Urothelium cell line (cell line): ENCODE measurements around the gene SUPT3H.

Experiments
- DNase-seq: peaks from one replicate; pipeline ENCODE4 v3.0.0; 2011; ENCODE audit warnings: low spot score, mixed read lengths
- FAIRE-seq: peaks from 2 replicates; lab custom pipeline; 2011; peaks lifted over from hg19 to GRCh38; lab: Jason Lieb, UNC

SUPT3H gene

GRCh38 chr6:44820759-44821158 is 557.0 kb downstream of the SUPT3H start:
- FAIRE-seq: no peak

GRCh38 chr6:44820321-44820720 is 557.4 kb downstream of the SUPT3H start:
- DNase-seq: no peak
- no peak for FAIRE-seq

More at GRCh38 chr6:44820759-44821158, 557.0 kb downstream of the SUPT3H start:
- DNase-seq: no peak

DNA sequence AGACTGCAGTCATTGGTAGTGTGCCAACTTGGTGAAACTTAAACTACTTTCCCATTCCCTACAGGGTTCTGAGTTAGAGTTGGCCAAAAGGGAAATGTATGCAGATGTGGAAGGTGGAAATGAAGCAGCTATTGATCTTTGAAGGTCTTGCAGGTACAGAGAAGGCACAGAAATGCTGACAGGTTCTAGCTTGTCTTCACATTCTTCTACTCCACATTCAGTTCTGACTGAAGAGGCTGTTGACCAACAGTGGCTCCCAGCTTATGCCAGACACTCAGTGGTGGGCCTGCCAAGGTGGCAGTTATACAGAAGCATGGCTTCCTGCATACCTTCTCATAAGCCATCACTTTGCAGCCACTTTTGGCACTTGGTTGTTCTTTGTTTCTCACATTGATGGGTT is 566.3 kb downstream of the SUPT3H start:
- DNase-seq: no peak
- no peak for FAIRE-seq

GRCh38 chr6:44809258-44809657 is 568.5 kb downstream of the SUPT3H start:
- DNase-seq (no peak), FAIRE-seq (no peak)

DNA sequence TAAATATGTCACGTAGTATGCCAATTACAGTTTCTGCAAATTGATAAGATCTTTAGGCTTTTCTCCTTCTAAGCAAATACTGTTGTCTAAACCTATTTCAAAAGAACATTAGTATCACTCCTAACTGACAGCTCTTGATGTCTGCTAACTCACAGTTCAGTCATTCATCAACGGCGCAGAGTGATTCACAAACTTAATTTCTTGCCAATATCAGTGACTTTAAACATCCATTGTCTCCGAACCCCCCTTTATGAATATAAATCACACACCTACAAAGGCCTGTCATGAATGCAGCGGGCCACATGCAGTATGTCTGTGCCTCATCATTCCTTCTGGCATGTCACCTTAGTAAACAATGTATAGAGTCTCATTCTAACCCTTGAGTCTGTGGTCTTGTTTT is 569.6 kb downstream of the SUPT3H start:
- FAIRE-seq (no peak), DNase-seq (no peak)

DNA sequence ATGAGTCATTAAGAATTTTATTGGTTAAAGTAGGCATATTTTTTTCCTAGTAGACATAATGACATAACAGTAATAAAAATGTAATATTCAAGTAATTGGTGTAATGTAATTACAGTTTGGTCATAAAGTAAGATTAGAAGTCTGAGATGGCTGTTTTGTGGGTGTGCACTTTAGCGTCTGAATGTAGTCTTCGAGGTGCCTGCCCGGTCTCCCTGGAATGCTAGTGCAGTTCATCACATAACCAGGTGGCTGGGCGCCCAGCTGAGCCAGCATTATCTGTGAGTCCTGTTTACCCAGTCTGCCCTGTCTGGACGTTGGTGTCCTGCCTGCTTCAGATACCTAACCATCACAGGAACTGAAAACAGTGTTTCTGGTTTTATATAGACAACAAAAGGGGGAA is 571.1 kb downstream of the SUPT3H start:
- DNase-seq: no peak

GRCh38 chr6:44805238-44805846 is 572.4 kb downstream of the SUPT3H start:
- DNase-seq (no peak), FAIRE-seq (no peak)

More for the DNA sequence above, 571.1 kb downstream of the SUPT3H start:
- FAIRE-seq: no peak

- FAIRE-seq (no peak), DNase-seq (no peak)
These were observed 573.1 kb downstream of the SUPT3H start for GRCh38 chr6:44804546-44805159.

GRCh38 chr6:44804016-44804415 is 573.7 kb downstream of the SUPT3H start:
- no peak for FAIRE-seq
- DNase-seq: no peak

GRCh38 chr6:44800784-44801592 is 576.7 kb downstream of the SUPT3H start:
- FAIRE-seq (no peak), DNase-seq (no peak)

DNA sequence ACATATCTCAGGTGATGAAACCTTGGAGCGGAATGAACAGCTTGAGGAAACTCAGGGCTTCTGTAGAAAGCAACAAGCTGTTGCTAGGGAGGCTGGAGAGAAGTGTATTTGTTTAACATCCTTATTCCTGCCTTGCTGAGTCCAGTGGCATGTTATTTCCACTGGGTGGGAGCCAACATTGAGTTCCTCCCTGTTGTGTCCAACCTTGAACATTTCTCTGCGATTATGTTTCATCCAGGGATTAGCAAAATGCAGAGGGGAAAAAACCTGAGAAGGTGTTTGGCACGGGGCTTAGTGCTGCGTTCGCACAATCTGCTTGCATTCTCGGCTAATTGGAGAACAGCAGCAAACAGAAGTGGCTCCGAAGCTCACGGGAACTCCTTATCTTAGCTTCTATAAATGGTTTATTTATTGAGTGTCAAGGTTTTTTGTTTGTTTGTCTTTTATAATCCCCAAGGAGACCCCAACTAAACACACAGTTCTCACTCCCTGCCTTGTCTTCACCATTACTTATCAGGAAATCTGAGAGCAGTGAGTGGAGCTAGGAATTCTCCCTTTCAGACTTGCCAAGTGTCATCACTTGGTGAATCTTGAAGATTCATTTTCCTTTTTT is 577.5 kb downstream of the SUPT3H start:
- FAIRE-seq: no peak
- DNase-seq: no peak

DNA sequence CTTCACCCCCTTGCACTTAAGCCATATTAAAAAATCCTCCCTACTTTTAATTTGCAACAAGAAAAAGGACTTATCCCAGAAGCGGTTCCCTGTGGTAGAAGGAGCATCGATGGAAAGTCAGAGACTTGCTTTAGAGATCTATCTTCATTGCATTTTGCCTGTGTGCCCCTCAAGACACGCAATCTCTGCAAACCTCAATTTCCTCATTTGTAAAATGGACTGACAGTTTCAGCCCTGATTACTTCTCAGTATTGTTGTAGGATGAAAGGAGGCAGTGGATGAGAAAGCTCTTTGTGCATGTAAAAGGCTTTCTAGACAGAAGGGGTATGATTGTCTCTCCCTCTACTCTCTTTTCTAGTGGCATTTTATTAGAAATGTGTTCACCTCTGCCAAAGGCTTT is 580.0 kb downstream of the SUPT3H start:
- FAIRE-seq (no peak), DNase-seq (no peak)

GRCh38 chr6:44795326-44795725 is 582.4 kb downstream of the SUPT3H start:
- no peak for FAIRE-seq
- DNase-seq: no peak

- no peak for FAIRE-seq
- DNase-seq: no peak
These were observed 587.9 kb downstream of the SUPT3H start for GRCh38 chr6:44789806-44790205.

- no peak for DNase-seq
These were observed 588.7 kb downstream of the SUPT3H start for GRCh38 chr6:44789061-44789460.

DNA sequence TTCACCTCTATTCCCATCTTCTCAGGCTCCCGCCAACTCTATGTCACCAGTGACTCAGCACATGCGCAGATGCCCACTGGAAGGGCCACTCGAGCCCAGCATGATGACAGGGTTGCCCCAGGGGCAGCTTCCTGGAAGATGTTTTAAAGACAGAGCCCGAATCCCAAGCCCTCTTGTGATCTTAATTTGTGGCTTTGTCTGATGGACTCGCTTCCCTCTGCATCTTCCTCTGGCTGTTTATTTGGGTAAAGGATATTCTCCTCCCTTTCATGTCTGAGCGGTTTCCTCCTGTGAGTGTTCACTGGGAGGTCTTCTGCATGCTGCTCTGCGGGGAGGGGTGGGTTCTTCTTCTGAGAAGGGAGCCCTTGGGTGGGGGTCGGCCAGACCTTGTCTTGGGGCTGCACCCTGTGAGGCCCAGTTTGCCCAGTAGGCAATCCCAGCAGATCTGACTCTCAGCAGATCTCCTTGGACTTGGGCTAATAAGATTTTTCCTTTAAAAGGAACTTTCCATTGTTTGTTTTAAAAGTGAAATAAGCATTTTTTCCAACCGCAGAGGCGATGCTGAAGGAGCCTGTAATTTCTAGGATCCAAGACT is 589.2 kb downstream of the SUPT3H start:
- DNase-seq (no peak), FAIRE-seq (no peak)

More at GRCh38 chr6:44789061-44789460, 588.7 kb downstream of the SUPT3H start:
- FAIRE-seq: no peak

DNA sequence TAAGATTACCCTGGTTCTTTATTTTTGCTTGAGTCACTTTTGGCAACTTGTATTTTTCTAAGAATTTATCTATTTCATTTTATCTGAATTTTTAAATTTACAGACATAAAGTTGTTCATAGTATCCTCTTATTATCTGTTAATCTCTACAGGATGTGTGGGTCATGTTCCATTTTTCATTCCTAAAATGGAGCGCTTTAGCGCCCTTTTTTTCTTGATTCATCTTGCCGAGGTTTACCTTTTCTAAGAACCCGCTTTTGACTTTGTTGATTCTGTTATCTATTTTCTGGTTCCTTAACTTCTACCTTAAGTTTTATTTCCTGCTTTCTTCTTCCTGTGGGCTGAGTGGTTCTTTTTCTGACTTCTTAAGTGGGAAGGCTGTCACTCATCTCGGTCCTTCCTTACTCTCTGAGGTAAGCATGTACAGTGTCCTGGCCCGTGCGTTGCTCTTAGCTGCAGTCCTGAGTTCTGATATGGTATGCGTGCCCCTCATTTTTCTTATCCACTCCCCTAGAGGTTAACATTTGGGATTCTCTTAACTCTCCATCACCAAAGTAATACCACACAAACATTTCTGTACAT is 590.4 kb downstream of the SUPT3H start:
- DNase-seq (no peak), FAIRE-seq (no peak)

DNA sequence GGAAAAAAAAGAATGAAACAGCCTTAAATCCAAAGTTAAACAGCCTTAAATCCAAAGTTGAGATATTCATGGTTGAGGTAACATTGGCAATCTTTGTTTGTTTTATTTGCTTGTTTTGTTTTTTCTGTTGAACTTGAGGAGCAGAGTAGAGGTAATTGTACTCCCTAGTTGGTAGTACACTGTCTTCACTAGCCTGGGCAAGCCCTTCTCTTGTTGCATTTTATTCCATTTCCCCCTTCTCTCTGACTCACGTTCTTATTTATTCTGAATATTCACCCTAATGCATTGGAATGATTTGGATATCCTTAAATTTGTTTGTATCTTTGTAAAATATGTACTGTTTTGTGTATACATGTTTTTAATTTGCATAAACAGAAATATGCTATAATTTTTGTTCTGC is 592.6 kb downstream of the SUPT3H start:
- DNase-seq: no peak
- no peak for FAIRE-seq

- DNase-seq (no peak), FAIRE-seq (no peak)
These were observed 593.5 kb downstream of the SUPT3H start for GRCh38 chr6:44784195-44784594.

GRCh38 chr6:44782892-44783291 is 594.8 kb downstream of the SUPT3H start:
- FAIRE-seq: no peak
- DNase-seq: no peak
